ENCODE measurements around the gene ITIH5. TPM values are rescaled to one million over a fixed set of nuclear protein-coding genes. Genes with fewer than 3 reads are reported as not detected.
"Not testable (repeated sequence)": the region's sequence is repeated elsewhere in the genome, so short reads cannot be mapped to it uniquely, and the experiment has no call there.

Gene ITIH5
- total RNA-seq (under 1 TPM in 2 of 5 donors, not detected in 3; 0.13 to 0.22 TPM), total RNA-seq (0 to 0.15 (median 0) reads per million in 29 experiments)
- not detected for total RNA-seq (2013)

DNA sequence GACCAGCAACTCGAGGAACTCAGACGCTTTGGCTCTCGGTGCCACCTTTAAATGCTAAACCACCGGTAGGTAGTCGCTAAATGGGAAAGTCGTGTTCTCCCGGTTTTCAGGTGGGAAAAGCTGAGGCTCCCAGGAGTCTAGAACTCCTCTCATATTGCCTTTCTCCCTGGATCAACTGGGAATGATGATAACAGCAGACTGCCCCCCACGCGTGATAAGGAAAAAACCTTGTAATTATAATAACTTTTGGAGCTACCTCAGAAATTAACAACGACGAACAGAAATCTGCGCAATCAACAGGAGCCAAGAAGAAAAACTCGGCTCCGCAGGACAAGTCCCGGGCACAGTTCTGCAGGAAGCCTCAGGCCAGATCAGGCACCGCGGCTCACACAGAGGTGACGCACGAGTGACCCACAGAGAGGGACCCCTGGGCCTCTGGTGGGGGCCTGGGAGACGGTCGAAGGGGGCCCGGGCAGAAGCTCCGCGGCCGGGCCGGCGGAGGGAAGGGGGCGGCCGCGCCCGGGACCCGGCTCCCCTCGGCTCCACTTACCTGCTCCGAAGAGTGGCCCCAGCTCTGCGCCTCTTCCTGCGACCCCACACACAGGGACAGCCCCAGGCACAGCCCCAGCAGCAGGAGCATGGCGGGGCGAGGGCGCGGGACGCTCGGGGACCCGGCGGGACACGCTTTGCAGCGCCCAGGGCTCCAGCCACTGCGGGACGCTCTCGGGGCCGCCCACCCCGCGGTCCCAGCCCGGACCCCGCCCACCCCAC, at the start of gene ITIH5:
Gene ITIH5, minus strand, starts transcription at position 714 of the 771 bp plus-strand sequence. Its CDS starts 74 bp downstream, at position 640.
- WGBS (ENCODE audit: insufficient coverage) = 1% methylated on average over 39 of the region's 54 CpGs
- no peaks in the 10 kb centered on the region for H3K9me3 ChIP-seq
- DNase-seq = peak in 1 of 35 experiments; percentile 13
- no peaks in the 10 kb centered on the region for H3K36me3 ChIP-seq (ENCODE audit: control insufficient read depth in 2 of 2, extremely low read depth in 1 of 2, insufficient read depth in 1 of 2, low read length in 1 of 2)
- peak in 3 of 4 experiments; percentile 28 to 37 (median 31) for ATAC-seq (replicated peaks in 1 of 4)
- no peaks in the 10 kb centered on the region for H3K9me3 Mint-ChIP-seq
- H3K27ac ChIP-seq (ENCODE audit: low read length) = no peak within 1 kb of the TSS
- no peaks in the 10 kb centered on the region for H3K36me3 Mint-ChIP-seq
- no peak within 1 kb of the TSS for H3K27ac Mint-ChIP-seq
- H3K27me3 Mint-ChIP-seq = peaks cover 49 to 69% of the 10 kb centered on the region in 2 donors
- peaks cover 13 to 18% (median 18%) of the 10 kb centered on the region in 3 donors for H3K4me1 Mint-ChIP-seq
- peaks cover 9 to 44% of the 10 kb centered on the region in 2 experiments for H3K27me3 ChIP-seq (replicated peaks in 1 of 2; ENCODE audit: control insufficient read depth in 2 of 2, extremely low read depth in 1 of 2, insufficient read depth in 2 of 2, low read length in 1 of 2)
- peak within 1 kb of the TSS; percentile 15 to 70 for H3K4me3 ChIP-seq (ENCODE audit: control insufficient read depth in 1 of 2, extremely low read depth in 1 of 2, low read length in 1 of 2)
- POLR2A ChIA-PET = no interaction called here
- CTCF ChIA-PET = no interaction called here
- H3K4me3 Mint-ChIP-seq = peak within 1 kb of the TSS; percentile 74 to 95 (median 77)
- H3K4me1 ChIP-seq (ENCODE audit: control insufficient read depth in 1 of 2, extremely low read depth in 1 of 2, insufficient read depth in 2 of 2, low read length in 2 of 2) = peaks cover 5 to 16% of the 10 kb centered on the region in 2 experiments

DNA sequence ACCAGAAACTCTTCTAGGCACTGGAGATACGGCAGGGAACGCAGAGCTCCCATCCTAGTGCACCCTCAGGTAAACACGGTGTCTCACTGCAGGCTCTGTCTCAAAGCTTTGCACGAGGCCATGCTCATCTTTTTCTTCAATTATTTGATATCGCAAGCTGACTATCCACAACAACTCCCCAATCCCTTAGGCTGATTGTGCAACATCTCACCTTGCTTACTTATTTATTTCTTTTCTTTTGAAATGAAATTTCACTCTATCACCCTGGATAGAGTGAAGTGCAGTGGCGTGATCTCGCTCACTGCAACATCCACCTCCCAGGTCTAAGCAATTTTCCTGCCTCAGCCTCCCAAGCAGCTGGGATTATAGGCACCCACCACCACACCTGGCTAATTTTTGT, 48.7 kb upstream of the ITIH5 start:
- DNase-seq = no peak
- H3K27me3 ChIP-seq (replicated peaks in 1 of 2; ENCODE audit: control insufficient read depth in 2 of 2, extremely low read depth in 1 of 2, insufficient read depth in 2 of 2, low read length in 1 of 2) = peaks cover 0 to 9% of the 10 kb centered on the region in 2 experiments
- no peak overlapping the region for H3K27ac Mint-ChIP-seq
- no peaks in the 10 kb centered on the region for H3K36me3 ChIP-seq (ENCODE audit: control insufficient read depth in 2 of 2, extremely low read depth in 1 of 2, insufficient read depth in 1 of 2, low read length in 1 of 2)
- no peak for ATAC-seq (replicated peaks in 1 of 4)
- peaks cover 23 to 24% of the 10 kb centered on the region in 2 donors for H3K27me3 Mint-ChIP-seq
- no peaks in the 10 kb centered on the region for H3K36me3 Mint-ChIP-seq
- no peaks in the 10 kb centered on the region for H3K9me3 ChIP-seq
- CTCF ChIA-PET = no interaction called here
- POLR2A ChIA-PET = no interaction called here
- 97% methylated on average over 5 of the region's 7 CpGs for WGBS (ENCODE audit: insufficient coverage)
- H3K9me3 Mint-ChIP-seq = no peaks in the 10 kb centered on the region
- no peak overlapping the region for H3K4me3 Mint-ChIP-seq
- no peaks in the 10 kb centered on the region for H3K4me1 Mint-ChIP-seq
- H3K4me3 ChIP-seq (ENCODE audit: control insufficient read depth in 1 of 2, extremely low read depth in 1 of 2, low read length in 1 of 2) = no peak overlapping the region
- H3K4me1 ChIP-seq (ENCODE audit: control insufficient read depth in 1 of 2, extremely low read depth in 1 of 2, insufficient read depth in 2 of 2, low read length in 2 of 2) = no peaks in the 10 kb centered on the region
- no peak overlapping the region for H3K27ac ChIP-seq (ENCODE audit: low read length)

DNA sequence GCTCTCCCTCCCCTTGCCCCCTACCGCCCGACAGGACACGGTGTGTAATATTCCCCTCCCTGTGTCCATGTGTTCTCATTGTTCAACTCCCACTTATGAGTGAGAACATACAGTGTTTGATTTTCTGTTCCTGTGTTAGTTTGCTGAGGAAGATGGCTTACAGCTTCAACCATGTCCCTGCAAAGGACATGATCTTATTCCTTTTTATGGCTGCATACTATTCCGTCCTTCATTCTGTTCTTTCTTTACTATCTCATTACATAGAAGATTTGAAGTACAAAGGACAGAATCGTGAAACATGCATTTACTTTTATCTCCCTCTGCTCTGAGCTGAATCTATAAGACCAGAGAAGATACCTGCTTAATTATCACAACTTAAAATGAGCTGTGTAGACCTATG, 44.3 kb upstream of the ITIH5 start:
- H3K36me3 ChIP-seq (ENCODE audit: control insufficient read depth in 2 of 2, extremely low read depth in 1 of 2, insufficient read depth in 1 of 2, low read length in 1 of 2); CTCF ChIA-PET; H3K4me1 Mint-ChIP-seq; H3K36me3 Mint-ChIP-seq; H3K27me3 ChIP-seq (replicated peaks in 1 of 2; ENCODE audit: control insufficient read depth in 2 of 2, extremely low read depth in 1 of 2, insufficient read depth in 2 of 2, low read length in 1 of 2); H3K27ac Mint-ChIP-seq; H3K4me3 Mint-ChIP-seq; H3K27ac ChIP-seq (ENCODE audit: low read length); H3K4me1 ChIP-seq (ENCODE audit: control insufficient read depth in 1 of 2, extremely low read depth in 1 of 2, insufficient read depth in 2 of 2, low read length in 2 of 2); DNase-seq; H3K9me3 ChIP-seq; H3K9me3 Mint-ChIP-seq; ATAC-seq (replicated peaks in 1 of 4); POLR2A ChIA-PET; H3K4me3 ChIP-seq (ENCODE audit: control insufficient read depth in 1 of 2, extremely low read depth in 1 of 2, low read length in 1 of 2): not testable (repeated sequence)
- H3K27me3 Mint-ChIP-seq = peaks cover 16 to 29% of the 10 kb centered on the region in 2 donors
- no CpG with 5 or more reads among the region's 5 CpGs for WGBS (ENCODE audit: insufficient coverage)

DNA sequence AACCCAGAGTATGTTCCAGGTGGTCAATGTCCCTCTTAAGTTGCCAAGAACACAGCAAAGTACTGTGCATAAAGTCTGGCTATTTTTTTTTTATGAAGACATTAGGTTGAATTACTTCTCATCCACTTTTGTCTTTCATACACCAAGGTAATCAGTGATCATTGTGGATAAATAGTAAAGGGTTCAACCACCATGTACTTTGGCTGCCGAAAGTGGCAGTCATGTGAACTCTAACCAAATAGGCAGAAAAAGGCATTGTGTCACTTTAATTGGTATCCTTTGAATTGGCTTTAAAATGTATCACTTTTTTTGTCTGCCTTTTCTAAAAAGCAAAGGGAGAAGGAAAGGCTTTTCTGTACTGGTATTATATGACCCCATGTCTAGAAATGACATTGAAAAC, 43.7 kb upstream of the ITIH5 start:
- Mint-ChIP-seq H3K27me3 (peaks cover 17 to 28% of the 10 kb centered on the region in 2 donors), H3K36me3 (no peaks in the 10 kb centered on the region), H3K4me3 (no peak overlapping the region), H3K4me1 (no peaks in the 10 kb centered on the region), H3K9me3 (no peaks in the 10 kb centered on the region), H3K27ac (no peak overlapping the region)
- DNase-seq (no peak), ATAC-seq (replicated peaks in 1 of 4) (no peak)
- Histone ChIP-seq H3K27me3 (replicated peaks in 1 of 2; ENCODE audit: control insufficient read depth in 2 of 2, extremely low read depth in 1 of 2, insufficient read depth in 2 of 2, low read length in 1 of 2) (peaks cover 0 to 6% of the 10 kb centered on the region in 2 experiments), H3K4me3 (ENCODE audit: control insufficient read depth in 1 of 2, extremely low read depth in 1 of 2, low read length in 1 of 2) (no peak overlapping the region), H3K36me3 (ENCODE audit: control insufficient read depth in 2 of 2, extremely low read depth in 1 of 2, insufficient read depth in 1 of 2, low read length in 1 of 2) (no peaks in the 10 kb centered on the region), H3K27ac (ENCODE audit: low read length) (no peak overlapping the region), H3K9me3 (no peaks in the 10 kb centered on the region), H3K4me1 (ENCODE audit: control insufficient read depth in 1 of 2, extremely low read depth in 1 of 2, insufficient read depth in 2 of 2, low read length in 2 of 2) (no peaks in the 10 kb centered on the region)
- WGBS (ENCODE audit: insufficient coverage) = no CpG with 5 or more reads among the region's 1 CpG
- CTCF ChIA-PET = no interaction called here
- POLR2A ChIA-PET = no interaction called here

DNA sequence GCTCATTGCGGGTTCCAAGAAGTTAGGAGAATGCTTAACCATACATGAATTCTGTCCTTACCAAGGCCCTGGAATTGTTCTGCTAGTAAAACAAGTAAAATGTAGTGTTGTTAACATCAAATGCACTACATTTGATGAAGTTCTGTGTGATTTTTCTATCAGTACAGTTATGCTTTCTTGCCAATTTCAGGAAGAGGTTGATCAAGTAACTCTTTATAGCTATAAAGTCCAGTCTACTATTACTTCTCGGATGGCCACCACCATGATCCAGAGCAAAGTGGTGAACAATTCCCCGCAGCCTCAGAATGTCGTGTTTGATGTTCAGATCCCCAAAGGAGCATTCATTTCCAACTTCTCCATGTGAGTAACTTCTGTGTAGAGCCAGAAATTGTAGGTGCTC, 42.1 kb upstream of the ITIH5 start:
- Histone ChIP-seq H3K27me3 (replicated peaks in 1 of 2; ENCODE audit: control insufficient read depth in 2 of 2, extremely low read depth in 1 of 2, insufficient read depth in 2 of 2, low read length in 1 of 2) (peaks cover 0 to 9% of the 10 kb centered on the region in 2 experiments), H3K27ac (ENCODE audit: low read length) (no peak overlapping the region), H3K36me3 (ENCODE audit: control insufficient read depth in 2 of 2, extremely low read depth in 1 of 2, insufficient read depth in 1 of 2, low read length in 1 of 2) (no peaks in the 10 kb centered on the region), H3K4me1 (ENCODE audit: control insufficient read depth in 1 of 2, extremely low read depth in 1 of 2, insufficient read depth in 2 of 2, low read length in 2 of 2) (no peaks in the 10 kb centered on the region), H3K4me3 (ENCODE audit: control insufficient read depth in 1 of 2, extremely low read depth in 1 of 2, low read length in 1 of 2) (no peak overlapping the region), H3K9me3 (no peaks in the 10 kb centered on the region)
- POLR2A ChIA-PET = no interaction called here
- Mint-ChIP-seq H3K9me3 (no peaks in the 10 kb centered on the region), H3K36me3 (no peaks in the 10 kb centered on the region), H3K4me1 (no peaks in the 10 kb centered on the region), H3K27ac (no peak overlapping the region), H3K4me3 (no peak overlapping the region), H3K27me3 (peaks cover 18 to 22% of the 10 kb centered on the region in 2 donors)
- DNase-seq = no peak
- no CpG with 5 or more reads among the region's 4 CpGs for WGBS (ENCODE audit: insufficient coverage)
- no peak for ATAC-seq (replicated peaks in 1 of 4)
- CTCF ChIA-PET = no interaction called here

DNA sequence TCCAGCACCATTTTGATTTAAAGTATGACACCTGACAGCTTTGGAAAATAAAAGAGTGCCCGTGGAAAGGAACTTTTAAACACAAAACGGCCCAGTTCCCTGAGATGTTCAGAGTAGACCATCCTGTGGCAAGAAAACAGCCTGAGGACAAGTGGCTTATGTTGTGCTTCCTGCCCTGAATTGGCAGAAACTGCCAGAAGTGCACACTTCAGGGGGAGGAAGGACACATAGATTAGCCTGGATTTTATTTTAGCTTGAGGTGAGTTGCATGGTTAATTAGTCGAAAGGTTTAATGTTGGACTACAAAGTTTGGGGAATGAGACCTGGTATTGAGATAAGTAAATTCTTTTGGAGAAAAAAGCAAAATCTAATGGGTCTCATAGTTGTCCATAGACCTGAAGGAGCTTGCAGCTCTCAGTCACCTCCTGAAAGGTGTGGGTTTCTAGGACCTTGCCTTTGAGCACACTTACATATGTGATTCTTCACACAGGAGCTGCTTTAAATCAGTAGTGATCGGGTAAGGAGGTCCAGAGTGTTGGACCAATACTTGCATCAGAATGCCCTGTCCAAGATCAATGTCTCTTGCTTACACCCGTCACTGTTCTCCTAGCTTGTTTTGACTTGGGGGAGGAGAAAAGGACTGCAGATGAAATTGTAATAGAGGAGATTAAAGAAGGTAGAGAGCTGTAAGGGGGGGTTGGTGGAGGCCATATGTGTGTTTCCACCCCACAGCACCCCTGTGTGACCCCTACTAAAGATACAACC, 41.3 kb upstream of the ITIH5 start:
- no peaks in the 10 kb centered on the region for H3K4me1 ChIP-seq (ENCODE audit: control insufficient read depth in 1 of 2, extremely low read depth in 1 of 2, insufficient read depth in 2 of 2, low read length in 2 of 2)
- no peak overlapping the region for H3K4me3 ChIP-seq (ENCODE audit: control insufficient read depth in 1 of 2, extremely low read depth in 1 of 2, low read length in 1 of 2)
- H3K27ac ChIP-seq (ENCODE audit: low read length) = no peak overlapping the region
- no peaks in the 10 kb centered on the region for H3K4me1 Mint-ChIP-seq
- ATAC-seq (replicated peaks in 1 of 4) (no peak), DNase-seq (no peak)
- no peaks in the 10 kb centered on the region for H3K36me3 ChIP-seq (ENCODE audit: control insufficient read depth in 2 of 2, extremely low read depth in 1 of 2, insufficient read depth in 1 of 2, low read length in 1 of 2)
- no peaks in the 10 kb centered on the region for H3K9me3 Mint-ChIP-seq
- ChIA-PET POLR2A (interaction anchor here in 1 of 2 donors (0.5 kb wide), 1 partner anchor 164 kb away, joined by 4 read pairs; no protein-coding TSS in a partner anchor), CTCF (no interaction called here)
- no peaks in the 10 kb centered on the region for H3K36me3 Mint-ChIP-seq
- no peak overlapping the region for H3K4me3 Mint-ChIP-seq
- H3K27ac Mint-ChIP-seq = no peak overlapping the region
- H3K27me3 ChIP-seq (replicated peaks in 1 of 2; ENCODE audit: control insufficient read depth in 2 of 2, extremely low read depth in 1 of 2, insufficient read depth in 2 of 2, low read length in 1 of 2) = peaks cover 0 to 9% of the 10 kb centered on the region in 2 experiments
- peaks cover 22 to 25% of the 10 kb centered on the region in 2 donors for H3K27me3 Mint-ChIP-seq
- WGBS (ENCODE audit: insufficient coverage) = 80% methylated on average over 3 of the region's 5 CpGs
- no peaks in the 10 kb centered on the region for H3K9me3 ChIP-seq
